HT1080 (cell line): ENCODE data around the gene LTA. TPM values are rescaled to one million over a fixed set of nuclear protein-coding genes. Genes with fewer than 3 reads are reported as not detected.

ENCODE experiments used
- DNase-seq: peaks from one replicate; pipeline ENCODE4 v3.0.0-alpha.2; 2015; ENCODE audit warnings: low read depth
- polyA plus RNA-seq, 2 experiments: library from polyadenylated mRNA; depleted of rRNA; stranded (reverse); fragments of >200 nt; gene quantifications; 2 replicates each; pipeline ENCODE4 v1.2.3, GENCODE V29; 2015
- total RNA-seq: library from RNA; depleted of rRNA; stranded (reverse); fragments of >200 nt; shearing (Covaris generic); gene quantifications from 2 replicates; pipeline ENCODE4 v1.2.3, GENCODE V29; 2014; rRNA removed

Gene LTA, protein sequence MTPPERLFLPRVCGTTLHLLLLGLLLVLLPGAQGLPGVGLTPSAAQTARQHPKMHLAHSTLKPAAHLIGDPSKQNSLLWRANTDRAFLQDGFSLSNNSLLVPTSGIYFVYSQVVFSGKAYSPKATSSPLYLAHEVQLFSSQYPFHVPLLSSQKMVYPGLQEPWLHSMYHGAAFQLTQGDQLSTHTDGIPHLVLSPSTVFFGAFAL
- not detected in 2 replicates for total RNA-seq
- not detected in 2 replicates for polyA plus RNA-seq (2015; cell fraction: cytosol; rRNA removed)
- 0.15 TPM in 1 of 2 replicates, not detected in the other for polyA plus RNA-seq (2015; cell fraction: nucleus; rRNA removed)

DNA sequence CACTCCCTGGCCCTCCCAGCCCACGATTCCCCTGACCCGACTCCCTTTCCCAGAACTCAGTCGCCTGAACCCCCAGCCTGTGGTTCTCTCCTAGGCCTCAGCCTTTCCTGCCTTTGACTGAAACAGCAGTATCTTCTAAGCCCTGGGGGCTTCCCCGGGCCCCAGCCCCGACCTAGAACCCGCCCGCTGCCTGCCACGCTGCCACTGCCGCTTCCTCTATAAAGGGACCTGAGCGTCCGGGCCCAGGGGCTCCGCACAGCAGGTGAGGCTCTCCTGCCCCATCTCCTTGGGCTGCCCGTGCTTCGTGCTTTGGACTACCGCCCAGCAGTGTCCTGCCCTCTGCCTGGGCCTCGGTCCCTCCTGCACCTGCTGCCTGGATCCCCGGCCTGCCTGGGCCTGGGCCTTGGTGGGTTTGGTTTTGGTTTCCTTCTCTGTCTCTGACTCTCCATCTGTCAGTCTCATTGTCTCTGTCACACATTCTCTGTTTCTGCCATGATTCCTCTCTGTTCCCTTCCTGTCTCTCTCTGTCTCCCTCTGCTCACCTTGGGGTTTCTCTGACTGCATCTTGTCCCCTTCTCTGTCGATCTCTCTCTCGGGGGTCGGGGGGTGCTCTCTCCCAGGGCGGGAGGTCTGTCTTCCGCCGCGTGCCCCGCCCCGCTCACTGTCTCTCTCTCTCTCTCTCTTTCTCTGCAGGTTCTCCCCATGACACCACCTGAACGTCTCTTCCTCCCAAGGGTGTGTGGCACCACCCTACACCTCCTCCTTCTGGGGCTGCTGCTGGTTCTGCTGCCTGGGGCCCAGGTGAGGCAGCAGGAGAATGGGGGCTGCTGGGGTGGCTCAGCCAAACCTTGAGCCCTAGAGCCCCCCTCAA lies at the start of gene LTA:
Gene LTA, plus strand, starts transcription at position 249 of the 871 bp plus-strand sequence. Its CDS starts 454 bp downstream, at position 703.
- DNase-seq, result no peak

GRCh38 chr6:31525553-31525931 lies 46.5 kb upstream of the LTA start:
- no peak for DNase-seq

GRCh38 chr6:31525932-31526591 lies 46.0 kb upstream of the LTA start:
- peak; percentile 47 for DNase-seq

DNA sequence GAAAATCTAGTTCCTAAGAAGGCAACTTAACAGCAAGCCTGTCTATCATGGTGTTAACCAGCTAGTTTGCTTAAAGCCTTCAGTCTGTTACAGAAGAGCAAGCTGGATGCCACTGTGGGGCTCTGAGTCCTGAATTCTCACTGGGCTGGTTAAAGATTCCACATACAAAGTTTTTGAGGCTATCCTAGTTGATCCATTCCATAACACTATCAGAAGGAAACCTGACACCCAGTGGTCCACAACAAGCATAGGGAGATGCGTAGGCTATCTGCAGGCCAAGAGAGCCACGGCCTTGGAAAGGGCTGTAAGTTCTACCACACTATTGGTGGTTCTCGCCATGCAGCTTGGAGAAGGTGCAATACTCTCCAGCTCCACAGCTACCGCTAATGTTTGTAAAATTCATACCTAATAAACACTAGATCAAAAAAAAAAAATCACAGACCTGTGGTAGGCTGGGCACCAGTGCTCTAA lies 43.7 kb upstream of the LTA start:
- no peak for DNase-seq

- DNase-seq, result no peak
These were observed 43.2 kb upstream of the LTA start, which contains the start of gene MCCD1 for GRCh38 chr6:31528821-31529328. Gene MCCD1, plus strand, starts transcription at chr6:31528962. Its CDS starts 53 bp downstream, at chr6:31529015.

DNA sequence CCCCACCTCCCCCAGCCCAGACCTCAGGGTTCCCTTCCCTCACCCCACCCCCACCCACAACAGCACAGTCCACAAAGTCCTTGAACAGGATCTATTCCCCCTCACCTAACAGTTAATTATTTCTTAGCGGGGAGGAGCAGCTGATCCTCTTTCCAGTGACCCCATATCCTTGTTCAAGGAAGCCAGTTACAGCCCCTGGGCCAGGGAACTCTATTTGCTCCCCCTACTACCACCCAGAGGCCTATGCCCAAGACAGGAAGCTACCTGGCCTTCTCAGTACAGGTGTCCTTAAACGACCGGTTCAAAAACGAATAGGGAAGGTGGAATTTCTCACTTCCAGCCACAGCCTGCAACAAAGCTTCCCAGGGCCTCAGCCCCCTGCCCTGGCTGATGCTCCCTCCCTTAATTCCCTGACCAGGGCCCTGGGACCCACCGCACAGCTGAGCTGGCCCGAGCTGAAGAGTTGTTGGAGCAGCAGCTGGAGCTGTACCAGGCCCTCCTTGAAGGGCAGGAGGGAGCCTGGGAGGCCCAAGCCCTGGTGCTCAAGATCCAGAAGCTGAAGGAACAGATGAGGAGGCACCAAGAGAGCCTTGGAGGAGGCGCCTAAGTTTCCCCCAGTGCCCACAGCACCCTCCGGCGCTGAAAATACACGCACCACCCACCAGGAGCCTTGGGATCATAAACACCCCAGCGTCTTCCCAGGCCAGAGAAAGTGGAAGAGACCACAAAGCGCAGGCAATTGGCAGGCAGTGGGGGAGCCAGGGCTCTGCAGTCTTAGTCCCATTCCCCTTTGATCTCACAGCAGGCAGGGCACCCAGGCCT lies 42.5 kb upstream of the LTA start:
- DNase-seq, result no peak

GRCh38 chr6:31530659-31531058 lies 41.4 kb upstream of the LTA start:
- DNase-seq, result no peak

DNA sequence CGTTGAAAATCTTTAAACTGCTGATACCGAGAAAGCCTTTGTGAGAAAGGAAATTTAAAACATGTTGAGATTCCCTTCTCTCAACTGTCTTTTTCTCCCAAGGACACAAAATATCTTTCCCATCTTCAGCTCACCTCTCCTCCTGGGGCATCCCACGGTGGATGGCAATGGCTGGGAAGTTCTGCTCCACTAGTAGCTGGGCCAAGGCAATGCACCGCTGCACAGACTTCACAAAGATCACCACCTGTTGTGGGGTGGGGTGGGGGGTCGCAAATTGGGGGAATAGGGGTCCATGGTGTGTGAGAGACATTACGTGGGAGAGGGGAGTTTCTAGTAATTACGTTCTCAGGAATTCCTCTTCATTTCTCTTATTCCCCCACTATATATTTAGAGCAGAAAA lies 40.9 kb upstream of the LTA start:
- no peak for DNase-seq

DNA sequence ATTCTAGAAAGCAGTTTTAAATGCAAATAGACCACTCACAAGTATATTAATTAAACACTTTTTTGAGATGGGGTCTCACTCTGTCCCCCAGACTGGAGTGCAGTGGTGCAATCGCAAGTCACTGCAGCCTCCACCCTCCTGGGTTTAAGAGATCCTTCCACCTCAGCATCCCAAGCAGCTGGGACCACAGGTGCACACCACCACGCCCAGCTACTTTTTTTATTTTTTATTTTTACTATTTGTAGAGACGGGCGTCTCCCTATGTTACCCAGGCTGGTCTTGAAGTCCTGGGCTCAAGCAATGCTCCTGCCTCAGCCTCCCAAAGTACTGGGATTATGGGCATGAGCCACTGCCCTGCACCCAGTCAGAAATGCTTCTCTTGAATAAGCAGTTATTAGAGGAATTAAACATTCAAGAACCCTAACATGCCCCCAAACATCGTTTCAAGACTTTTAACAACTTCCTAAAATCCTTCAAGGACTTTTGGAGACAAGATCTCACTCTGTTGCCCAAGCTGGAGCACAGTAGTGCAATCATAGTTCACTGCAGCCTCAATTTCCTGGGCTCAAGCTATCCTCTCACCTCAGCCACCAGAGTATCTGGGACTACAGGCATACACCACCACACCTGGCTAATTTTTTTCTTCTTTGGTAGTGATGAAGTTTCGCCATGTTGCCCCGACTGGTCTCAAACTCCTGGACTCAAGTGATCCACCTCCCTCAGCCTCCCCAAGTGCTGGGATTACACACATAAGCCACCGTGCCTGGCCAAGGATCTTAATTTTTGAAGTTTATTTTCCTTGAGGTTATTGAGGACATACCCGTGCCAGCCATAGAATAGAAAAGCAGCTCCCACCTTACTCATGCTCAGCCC lies 40.1 kb upstream of the LTA start:
- no peak for DNase-seq

- DNase-seq, result no peak
These were observed 39.2 kb upstream of the LTA start for GRCh38 chr6:31532644-31533454.

DNA sequence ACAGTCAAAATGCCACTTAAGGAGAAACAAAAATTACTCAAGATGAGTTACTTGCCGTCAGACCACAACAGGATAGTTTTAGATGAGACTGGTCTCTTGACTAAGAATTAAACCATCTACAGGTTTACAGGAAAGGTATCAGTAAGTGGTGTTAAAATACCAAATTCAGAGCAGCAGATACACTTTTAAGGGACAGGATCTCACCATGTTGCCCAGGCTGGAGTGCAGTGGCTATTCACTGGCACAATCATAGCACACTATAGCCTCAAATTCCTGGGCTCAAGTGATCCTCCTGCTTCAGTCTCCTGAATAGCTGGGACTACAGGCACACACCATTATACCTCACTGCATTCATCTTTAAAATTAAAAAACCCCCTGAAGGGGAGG lies 38.6 kb upstream of the LTA start:
- no peak for DNase-seq

- no peak for DNase-seq
These were observed 38.1 kb upstream of the LTA start for GRCh38 chr6:31534011-31534410.

GRCh38 chr6:31534521-31535040 lies 37.5 kb upstream of the LTA start:
- no peak for DNase-seq

DNA sequence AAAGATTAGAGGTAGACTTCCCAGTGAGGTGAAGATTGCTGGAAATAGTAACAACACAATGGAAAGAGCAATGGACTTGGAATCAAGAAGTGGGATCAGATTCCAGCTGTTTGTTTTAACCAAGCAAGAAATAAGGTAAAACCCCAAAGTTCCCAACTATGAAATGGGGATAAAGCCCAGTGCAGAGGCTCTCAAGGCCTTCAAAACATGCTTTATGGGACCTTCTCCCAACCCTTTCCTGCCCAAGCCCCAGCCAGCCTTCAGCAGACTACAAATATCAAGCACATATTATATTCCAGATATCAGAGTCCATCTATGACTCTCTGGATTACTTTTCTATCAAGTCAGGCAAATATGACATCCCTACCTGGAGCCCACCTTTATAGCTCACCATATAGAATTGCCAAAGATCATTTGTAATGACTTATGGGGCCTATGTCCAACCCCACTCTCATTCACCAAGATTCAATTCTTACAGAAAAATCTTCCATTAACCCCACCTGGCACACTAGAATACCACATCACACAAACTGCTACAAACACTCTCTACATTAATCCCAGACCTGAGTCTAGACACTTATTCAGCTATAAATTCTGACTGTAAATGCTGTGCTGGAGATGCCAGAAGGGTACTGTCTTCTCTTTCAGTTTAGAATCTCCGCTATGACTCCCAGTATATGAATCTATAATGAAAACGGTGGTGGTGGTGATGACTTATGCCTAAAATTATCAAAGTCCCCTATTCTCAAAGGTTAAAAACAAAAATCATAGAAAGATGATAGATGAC lies 36.4 kb upstream of the LTA start:
- no peak for DNase-seq

DNA sequence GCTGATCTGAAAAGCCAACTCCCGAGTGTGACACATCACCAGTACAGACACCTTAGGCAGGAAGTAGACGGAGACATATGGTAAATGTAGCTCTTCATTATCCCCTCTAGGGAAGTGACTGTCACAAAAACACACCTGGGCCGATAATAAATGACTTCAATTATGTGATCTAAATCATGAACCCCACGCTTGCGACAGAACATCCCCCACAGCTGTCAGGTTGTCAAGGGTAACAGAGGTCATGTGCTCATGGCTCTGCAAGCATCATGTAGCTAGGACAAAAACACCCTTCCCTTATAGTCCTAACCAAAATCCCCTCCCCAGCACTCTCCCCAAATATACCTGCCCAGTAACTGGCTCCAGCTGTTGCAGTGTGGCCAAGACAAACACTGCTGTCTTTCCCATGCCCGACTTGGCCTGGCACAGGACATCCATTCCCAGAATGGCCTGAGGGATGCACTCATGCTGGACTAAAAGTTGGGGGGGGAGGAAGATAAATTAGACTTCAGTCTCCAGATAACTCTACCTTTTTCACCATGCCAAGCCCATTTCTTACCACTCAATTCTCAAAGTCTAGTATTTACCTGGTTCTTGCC lies 33.2 kb upstream of the LTA start:
- no peak for DNase-seq

DNA sequence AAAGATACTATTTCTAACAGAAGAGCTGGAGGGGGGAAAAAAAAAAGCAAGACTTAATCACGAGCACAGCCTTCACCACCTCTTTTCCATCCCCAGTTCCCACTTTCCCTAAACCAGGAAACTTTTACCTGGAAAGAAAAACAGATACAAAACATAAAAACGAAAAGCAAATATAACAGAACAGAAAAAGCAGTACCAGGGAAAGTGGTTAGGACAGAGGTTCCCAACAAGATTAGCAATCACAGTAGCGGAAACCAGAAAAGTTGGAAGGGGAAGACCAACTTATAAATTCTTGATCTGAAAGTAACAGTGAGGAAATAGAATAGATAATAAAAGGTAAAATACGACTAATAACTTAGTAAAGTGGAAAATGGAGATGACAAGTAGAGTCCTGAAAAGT lies 31.4 kb upstream of the LTA start:
- no peak for DNase-seq

DNA sequence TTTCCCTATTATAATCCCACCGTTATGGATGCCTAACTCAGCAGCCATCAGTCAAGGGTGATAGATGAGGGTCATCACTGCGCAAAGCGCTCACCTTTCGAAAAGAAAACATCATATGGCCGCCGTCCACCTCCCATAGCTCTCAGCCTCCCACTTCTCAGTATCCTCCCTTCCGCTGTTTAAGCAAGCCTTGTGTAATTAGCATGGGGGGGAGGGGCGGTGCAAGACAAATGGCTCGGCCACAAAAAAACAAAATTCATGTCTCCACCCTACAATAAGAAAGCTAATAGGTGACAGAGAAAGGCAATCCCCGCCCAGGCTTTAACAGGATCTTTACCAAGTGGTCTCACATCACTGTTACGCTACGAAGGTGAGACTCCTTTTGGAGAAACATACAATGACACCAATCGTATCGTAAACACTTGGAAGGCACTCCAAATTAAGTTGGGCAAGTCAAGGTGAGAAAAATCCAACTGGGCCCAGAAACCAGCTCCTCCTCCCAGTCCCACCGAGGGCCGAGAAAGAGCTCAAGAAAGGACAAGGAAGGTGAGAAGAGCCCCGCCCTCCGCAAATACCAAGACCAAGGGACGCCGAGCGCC lies 30.9 kb upstream of the LTA start:
- DNase-seq, result peak; percentile 55
